NCI-H524 (cell line): ENCODE results near the gene DBNDD1.
"Not testable (repeated sequence)": the region's sequence is repeated elsewhere in the genome, so short reads cannot be mapped to it uniquely, and the experiment has no call there.

Source experiments
- DNase-seq, 2 experiments: peaks; one replicate each; lab custom pipeline; 2025; lab: John Stamatoyannopoulos, UW

Gene DBNDD1

DNA sequence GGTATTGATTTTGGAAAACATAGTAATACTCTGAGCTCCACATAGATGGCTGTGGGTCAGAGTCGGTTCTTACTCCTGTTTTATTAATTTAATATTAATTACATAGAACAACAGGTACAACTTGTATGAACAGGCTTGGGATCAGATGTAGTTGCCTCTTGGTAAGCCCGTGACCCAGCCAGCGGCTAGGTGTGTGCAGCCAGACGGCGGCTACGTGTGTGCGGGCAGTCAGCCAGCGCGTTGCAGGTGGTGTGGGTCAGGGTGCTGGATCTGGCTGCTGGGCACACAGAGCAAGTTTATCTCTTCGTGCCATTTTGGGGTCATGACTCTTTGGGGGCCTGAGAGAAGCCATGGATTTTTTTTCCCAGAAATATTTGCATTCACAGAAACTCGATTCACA, 30.3 kb downstream of the DBNDD1 start:
- DNase-seq = no peak

DNA sequence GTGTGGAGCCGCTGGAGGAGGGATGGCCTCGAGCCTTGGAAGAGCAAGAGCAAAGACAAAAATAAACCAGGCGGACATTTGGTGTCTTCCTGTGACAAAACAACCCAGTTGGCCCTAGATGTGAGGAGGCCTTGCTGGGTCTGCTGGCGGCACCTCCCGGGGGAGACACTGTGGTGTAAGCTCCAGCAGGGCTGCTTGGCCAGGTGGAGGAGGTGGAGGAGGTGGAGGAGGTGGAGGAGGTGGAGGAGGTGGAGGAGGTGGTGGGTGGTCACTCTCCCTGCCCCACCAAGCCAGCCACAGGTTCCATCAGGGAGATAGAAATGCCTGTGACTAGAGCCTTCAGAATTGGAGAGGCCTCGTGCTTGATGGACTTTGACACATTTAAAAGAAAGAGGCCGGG, 32.1 kb downstream of the DBNDD1 start:
- DNase-seq = no peak

DNA sequence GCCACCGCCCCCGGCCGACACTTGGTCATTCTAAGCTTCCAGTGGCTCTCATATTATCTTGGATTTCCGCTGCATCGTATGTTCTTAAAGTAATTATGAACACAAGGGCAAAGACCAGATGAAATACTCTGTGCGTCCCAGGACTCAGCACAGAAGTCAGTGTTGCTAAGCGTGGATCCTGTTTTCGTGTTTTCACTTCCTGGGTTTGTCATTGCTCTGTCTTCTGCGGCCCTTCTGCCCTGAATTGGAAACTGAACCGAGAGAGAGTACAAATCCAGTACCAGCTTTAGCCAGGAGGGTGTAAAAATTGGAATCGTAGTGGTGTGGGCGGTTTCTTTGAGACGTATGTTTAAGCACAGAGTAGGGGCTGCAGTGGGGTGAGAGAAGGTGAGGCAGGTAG, 32.7 kb downstream of the DBNDD1 start:
- DNase-seq = no peak

DNA sequence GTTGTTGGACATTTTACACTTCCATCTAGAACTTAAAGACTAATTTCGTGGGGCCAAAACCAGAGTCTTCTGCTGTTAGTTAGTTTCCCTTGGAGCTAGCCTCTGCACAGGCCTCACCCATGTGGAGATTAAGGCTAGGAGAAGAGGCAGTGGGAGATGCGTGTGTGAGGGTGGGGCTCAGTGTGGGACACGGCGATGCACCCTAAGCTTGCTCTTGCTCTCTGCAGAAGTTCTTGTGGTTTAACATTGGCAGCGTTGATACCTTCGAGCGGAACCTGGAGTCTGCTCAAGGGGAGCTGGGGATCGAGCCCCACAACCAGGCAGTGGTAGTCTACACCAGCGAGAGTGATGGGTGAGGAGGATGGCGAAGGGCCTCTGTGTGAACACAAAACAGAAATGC, 34.0 kb downstream of the DBNDD1 start:
- DNase-seq = no peak

DNA sequence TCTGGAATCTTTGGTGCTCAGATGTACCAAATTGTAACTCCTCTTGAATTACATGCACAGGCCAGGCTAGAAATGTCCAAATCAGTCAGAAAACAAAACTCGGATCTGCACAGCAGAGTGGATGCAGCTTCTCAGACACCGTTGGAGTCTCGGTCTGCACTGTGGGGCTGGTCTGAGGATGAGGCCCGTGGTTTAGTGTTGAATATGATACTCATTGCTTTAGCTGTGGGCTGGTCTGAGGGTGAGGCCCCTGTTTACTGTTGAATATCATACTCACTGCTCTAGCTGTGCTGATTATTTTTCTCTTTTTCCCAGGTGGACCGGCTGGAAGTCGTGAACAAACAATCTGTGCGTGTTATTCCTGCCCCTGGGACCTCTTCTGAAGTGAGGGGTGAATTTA, 35.0 kb downstream of the DBNDD1 start:
- DNase-seq = no peak

DNA sequence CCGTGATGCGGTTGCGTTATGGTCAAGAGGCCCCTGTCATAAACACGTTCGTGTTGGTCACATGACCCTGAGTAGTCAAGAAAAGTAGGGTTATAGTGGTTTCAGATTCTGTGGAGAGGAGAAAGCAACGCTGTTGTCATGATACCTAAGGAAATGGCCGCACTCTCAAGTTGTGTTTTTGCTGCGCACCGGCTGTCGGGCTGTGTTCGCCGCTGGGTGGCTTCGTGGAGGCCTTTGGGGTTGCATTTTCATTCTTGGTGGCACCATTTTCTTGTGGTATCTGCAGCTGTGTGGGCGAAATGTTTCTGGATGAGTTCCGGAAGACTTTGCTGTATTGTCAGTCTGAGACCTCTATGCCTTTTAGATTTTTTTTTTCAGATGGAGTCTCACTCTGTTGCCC, 35.7 kb downstream of the DBNDD1 start:
- no peak for DNase-seq

DNA sequence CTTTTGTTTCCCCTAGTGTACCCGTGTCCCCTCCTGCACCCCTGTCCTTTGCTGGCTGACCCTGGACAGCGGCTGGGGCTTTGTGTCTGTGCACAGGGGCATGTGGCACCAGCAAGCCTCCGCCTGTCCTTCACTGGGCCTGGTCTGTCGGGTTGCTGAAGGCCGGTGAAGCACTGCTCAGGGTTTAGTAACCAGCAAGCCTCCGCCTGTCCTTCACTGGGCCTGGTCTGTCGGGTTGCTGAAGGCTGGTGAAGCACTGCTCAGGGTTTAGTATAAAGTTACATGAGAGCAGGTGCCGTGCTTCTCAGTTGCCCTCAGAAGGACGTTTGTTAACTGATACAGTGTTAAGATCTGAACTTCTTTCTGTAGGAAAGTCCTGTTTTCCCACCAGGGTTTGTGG, 36.9 kb downstream of the DBNDD1 start:
- no peak for DNase-seq

DNA sequence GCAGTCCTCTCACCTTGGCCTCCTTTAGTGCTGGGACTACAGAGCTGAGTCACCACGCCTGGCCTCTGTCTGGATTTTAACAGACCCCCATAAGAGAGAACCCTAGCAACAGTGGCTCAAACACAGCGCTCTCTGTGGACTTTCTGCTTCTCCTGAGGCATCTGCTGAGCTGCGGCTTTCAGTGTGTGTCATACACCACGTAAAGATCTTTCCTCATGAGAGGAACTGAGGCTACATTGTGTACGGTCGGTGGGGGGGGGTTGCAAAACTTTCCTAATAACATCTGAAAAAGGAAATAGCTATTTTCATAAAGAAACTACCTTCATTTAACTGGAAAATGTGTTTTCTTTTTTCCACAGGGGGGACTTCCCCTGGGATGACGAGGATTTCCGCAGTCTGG, 37.8 kb downstream of the DBNDD1 start:
- no peak for DNase-seq

DNA sequence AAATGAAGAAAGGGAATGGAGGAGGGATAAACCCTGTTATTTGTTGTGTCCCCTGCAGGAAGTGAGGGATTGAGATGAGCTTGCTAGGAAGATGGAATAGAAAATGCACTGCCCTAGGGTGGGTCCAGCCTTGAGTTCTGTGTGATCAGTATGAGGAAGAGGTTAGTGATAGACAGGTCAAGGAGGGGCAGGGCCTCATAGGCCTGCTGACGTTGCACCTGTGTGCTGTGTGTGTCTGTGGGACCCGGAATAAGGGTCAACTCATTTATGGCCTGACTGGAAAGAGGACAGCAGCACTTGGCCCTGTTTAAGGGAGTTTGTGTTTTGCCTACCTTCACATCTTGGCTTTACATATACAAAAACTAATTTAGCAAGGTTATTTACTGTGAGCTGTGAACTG, 44.4 kb downstream of the DBNDD1 start:
- no peak for DNase-seq

DNA sequence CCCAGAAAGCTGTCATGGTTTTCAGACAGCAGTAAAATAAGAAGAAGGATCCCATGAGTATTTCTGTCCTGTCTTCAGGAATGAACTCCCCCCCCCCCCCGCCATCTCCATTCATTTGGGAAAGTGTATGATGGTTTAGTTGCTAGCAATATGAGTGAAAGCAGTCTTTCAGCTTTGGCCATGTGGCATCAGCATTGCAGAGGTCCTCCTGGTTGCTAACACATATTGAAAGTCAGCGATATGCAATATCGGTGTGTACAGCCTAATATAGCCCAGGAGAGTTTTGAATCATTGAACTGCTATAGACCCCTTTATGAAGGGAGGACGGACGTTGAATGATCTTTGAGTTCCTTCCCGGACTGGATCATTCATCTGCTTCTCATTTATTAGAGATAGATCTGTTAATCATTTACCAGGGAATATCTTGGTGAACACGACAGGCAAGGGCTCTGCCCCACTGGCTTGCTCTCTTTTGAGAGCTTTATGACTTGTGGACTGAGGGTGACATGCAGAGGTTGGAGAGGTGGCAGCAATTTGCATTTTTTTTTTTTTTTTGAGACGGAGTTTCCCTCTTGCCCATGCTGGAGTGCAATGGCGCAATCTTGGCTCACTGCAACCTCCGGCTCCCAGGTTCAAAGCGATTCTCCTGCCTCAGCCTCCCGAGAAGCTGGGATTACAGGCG, 45.5 kb downstream of the DBNDD1 start:
- DNase-seq = no peak

DNA sequence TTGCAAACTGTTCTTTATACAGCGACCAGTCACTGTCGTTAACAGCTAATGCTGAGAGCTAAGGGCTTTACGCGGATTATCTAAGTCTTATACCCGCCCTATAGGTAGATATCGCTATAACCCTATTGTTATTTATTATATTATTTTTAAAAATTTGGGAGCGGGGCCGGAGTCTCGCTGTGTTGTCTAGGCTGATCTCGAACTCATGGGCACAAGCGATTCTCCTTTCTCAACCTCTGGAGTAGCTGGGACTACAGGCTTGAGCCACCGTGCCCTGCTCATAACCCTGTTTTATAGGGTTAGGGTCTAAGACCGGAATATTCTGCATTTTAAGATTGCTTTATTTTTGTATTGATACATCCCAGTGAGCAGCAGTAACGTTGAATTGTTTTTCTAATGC, 46.0 kb downstream of the DBNDD1 start:
- DNase-seq = no peak

DNA sequence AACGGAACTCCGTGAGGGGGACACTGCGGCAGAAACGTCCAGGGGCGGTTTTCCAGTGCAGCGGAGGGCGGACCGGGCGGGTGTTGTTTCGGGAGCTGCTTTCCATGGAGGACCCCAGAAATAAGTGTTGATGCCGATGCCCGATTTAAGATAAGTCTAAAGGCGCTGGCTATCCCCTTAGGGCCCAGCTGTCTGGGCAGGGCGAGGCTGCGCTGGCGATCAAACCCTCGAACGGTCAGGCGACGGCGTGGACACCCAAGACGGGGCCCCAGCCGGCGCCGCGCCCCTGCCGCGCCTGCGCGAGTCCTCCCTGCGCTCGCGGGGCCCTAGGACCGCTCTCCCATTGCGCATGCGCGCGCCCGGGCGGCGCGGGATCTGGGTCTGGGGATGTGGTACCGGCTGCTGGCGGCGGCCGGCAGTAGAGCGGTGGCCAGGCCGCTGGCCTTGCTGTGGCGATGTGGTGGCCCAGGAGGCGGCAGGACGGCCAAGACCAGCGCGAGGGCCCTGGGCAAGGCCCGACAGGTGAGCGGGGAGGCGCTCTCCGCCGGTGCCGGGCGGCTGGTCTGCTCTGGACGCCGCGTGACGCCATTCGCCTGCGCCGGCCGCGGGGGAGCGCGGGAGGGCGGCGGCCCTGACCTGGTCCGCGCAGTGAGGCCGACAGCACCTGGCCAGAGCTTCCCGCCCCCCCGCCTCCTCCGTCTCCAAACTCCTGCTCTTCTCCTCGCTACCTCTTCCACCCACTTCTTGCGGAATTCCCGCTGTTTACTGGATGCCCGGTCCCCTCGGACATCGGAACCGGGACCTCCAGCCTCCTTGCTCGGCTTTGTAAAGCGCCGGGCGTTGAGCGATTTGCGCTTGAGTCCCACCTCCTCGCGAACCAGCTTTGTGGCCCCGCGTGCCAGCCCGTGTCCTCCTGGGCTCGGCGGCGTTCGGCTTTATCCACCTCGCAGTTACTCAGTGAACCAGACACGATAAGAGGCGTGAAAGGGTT, 46.7 kb downstream of the DBNDD1 start:
- peak; percentile 93 to 97 for DNase-seq

DNA sequence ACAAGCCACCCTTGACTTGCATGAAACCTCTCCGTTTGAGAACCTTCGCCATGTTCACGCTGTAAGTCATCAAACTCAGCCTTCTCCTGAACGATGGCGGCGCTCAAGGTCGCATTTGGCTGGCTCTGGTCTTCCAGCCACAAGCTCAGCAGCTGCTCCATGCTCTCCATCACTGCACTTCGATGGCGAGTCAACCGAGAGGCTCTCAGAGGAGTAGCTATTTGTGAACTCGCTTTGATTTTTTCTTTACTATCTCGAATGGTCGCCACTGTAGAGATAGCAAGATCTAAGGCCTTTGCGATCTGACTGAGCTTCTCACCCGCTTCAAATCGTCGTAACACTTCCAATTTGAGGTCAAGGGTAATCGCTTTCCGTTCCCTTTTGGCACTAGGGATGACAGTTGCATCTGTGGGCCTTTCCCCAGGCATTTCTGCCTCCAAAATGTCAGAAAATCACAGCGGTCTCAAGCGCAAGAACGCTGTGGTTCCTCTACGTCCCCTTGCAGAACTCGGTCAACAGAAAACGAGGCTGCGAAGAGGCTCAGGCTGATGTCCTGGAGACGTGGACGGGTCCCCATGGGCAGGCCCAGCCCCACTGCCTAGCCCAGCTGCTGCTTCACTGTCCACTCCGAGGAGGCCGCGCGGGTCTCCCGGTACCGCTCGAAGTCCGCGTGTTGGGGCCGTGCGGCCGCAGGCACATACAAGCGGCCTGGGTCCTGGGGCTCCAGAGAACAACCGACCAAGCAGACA, 47.6 kb downstream of the DBNDD1 start:
- no peak for DNase-seq

DNA sequence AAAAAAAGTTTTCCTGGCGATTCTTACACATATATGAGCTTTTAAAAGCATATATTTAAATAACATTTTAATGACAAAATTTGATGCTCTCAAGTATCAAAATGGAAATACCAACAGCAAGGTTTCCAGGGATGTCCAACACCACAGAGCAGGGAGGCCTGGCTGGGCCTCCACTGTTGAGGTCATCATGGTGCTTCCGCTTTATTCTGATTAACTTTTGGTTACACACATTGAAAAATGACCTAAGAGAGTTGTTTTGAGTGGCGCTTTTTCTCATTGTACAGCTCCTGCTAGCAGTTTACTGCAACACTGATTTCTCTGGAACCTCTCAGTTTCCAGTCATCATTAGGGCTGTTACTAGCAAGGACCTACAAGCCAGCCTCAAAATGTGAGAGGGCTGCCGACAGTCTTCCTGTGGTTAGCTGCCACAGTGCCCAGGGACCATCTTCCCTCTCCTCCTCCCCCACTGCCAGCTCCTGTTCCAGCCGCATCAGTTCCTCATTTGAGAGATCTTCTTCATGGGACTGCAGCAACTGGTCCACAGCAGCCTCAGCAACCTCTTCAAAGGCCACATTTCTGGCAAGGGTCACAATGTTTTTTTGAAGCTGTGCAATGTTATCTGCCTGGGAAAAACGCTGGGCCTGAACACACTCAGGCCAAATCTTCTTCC, 49.4 kb downstream of the DBNDD1 start:
- no peak for DNase-seq

DNA sequence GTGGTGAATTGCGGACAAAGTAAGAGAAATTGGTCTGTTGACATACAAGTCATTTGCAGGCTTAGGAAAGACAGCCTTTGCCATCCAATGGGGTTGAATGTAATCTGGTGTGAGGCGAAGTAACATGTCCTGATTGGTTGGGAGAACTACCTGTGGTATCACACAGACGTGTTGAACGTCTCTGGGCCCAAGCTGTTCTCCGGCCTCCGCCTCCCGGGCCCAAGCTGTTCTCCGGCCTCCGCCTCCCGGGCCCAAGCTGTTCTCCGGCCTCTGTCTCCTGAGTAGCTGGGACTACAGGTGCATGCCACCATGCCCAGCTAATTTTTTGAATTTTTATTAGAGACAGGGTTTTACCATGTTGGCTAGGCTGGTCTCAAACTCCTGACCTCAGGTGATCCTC, 51.2 kb downstream of the DBNDD1 start:
- DNase-seq = not testable (repeated sequence)

DNA sequence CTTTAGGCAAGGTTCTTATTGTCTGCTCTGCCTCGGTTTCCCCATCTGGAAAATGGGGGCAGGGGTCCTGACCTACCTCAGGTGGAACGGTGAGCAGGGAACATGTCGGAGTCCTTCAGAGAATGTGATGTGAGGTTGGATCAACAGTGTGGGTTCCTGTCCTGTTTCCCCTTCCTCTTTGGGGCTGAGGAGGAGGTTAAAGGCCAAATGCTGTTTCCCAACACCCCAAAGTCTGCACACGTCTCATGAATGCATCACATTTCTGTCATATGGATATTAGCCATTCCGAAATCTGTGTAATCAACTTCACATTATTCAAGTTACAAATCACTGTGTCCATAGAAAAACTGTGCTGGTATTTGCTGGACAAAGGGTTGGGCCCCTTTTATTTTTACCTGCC, 51.8 kb downstream of the DBNDD1 start:
- not testable (repeated sequence) for DNase-seq

DNA sequence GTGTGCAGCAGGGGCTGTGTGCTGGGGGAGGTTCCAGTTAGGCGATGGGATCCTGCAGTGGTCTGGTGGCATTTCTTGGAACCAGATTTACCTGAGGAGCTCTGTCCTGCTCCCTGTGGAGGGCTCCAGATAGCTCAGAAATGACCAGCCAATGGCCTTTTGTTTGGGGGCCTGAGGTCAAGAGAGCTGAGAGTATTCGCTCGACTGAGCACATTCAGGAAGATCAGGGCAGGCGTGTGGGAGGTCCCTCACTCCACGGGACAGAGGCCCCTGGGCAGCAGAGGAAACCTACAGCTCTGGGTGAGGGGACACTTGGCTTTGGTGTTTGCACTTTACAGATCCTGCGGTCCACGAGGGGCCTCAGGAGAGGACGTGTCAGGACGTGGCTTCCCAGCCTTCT, 52.5 kb downstream of the DBNDD1 start:
- DNase-seq = no peak

DNA sequence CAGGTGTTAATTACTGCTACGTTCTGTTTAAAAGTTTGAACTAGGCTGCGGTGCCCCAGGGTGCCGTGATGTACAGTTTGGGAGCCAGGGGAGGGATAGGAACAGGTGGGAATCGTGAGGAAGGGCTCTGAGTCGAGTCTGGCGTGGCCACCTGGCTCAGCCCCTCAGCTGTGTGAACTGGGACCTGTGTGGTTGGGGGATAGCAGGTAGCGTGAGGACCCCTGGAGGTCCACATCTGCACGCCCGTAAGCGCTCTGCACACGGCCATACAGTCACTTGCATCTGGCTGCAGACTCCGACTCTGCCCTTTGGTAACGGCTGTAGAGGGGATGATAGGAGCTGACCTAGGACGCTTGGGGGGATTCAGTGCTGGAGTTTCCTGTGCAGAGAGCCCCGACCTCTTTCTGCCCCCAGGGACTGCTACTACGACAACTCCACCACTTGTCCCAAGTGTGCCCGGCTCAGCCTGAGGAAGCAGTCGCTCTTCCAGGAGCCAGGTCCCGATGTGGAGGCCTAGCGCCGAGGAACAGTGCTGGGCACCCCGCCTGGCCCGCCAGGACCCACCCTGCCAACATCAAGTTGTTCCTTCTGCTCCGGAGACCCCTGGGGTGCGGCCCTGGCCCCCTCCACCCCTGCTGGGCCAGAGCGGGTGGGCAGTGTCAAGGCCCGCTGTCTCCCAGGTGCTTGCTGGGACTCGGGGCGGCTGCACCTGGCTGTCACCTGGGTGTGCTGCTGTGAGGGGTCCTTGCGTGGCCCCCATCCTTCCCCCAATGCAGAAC, 53.6 kb downstream of the DBNDD1 start:
- no peak for DNase-seq

DNA sequence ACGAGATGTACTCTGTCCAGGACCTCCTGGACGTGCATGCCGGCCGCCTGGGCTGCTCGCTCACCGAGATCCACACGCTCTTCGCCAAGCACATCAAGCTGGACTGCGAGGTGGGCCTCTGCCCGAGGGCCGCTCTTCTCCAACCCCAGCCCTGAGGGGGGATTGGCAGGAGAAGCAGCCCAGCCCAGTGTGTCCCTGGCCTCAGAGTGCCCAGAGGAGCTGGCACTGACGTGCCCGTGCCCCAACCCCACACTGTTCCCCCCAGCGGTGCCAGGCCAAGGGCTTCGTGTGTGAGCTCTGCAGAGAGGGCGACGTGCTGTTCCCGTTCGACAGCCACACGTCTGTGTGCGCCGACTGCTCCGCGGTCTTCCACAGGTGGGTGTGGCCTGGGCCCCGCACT, 55.1 kb downstream of the DBNDD1 start:
- DNase-seq = no peak

DNA sequence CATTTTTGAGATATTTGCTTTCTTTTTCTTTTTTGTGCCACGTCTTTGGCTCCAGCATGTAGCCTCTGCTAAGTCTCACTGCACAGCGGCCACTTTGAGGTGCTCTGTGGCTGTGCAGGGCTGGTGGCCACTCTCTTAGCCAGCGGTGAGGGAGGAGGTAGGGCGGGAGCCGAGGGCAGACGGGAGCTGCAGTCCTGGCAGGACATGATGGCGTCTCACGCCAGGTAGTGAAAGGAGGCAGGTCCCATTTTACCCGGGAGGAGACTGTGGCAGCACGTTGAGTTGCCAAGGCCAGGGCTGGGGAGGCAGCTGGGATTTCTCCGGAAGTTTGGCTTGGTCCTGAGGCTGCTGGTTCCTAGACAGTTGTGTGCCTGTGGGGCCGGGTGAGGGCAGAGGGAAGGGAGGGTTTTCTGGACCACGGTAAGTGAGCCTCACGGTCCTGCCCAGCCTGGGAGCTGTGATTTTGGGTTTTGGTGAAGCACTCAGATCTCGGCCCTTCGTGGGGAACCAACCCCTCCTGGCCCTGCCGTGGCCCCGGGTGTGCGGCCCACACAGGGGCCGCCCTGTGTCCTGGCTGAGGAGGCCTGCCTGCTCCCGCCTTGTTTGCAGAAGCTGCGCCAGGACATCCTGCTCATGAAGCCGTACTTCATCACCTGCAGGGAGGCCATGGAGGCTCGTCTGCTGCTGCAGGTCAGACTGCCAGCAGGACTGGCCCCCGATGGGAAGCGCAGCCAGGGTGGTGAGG, 56.3 kb downstream of the DBNDD1 start:
- no peak for DNase-seq

DNA sequence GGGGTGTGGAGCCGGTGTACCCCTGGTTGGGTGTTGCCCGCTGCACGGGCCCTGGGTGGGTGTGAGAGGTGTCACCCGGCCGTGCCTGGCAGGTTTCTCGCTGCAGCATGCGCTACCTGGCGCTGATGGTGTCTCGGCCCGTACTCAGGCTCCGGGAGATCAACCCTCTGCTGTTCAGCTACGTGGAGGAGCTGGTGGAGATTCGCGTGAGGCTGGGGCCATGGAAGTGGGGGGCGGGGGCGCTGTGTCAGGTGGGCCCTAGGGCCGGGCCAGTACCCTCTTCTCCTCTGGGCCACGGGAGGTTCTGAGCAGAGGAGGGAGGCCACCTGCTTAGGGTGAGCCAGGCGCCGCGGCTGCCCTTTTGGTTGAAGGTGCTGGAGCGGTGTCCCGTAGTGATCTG, 57.3 kb downstream of the DBNDD1 start:
- no peak for DNase-seq
